Medulla oblongata (tissue), 1 donor: ENCODE measurements around the gene GPD2.

Experiments used
- DNase-seq: peaks from one replicate; pipeline ENCODE4 v3.0.0-alpha.2; 2015; ENCODE audit errors: extremely low spot score

Gene GPD2

DNA sequence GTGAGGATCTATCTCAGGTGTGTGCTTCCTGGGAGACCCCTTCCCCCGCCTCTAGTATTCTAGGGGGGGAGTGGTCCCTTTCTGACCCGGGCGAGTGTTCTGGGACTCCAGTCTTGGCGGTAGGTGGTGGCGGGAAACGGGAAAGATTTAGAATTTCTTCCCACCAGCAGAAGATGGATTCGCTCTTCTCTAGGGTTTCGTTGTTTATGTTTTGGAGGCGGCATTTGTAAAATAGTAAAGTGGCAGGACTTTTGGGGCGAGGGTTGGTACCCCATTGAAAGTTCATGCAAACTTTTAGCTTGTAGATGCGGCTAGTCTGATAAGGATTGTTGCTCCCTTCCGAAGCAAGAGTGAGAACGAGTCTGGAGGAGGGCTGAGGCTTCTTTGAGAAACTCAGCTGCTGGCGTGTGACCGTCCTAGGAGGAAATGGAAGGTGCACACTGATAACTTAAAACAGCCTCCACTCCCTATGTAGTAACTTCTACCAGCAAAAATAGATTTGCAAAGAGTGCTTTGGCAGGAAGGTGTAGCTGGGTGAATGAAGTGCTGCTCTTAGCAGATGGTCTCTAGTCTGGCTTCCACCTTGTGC is 412 bp downstream of the GPD2 start:
- peak; percentile 56 for DNase-seq

DNA sequence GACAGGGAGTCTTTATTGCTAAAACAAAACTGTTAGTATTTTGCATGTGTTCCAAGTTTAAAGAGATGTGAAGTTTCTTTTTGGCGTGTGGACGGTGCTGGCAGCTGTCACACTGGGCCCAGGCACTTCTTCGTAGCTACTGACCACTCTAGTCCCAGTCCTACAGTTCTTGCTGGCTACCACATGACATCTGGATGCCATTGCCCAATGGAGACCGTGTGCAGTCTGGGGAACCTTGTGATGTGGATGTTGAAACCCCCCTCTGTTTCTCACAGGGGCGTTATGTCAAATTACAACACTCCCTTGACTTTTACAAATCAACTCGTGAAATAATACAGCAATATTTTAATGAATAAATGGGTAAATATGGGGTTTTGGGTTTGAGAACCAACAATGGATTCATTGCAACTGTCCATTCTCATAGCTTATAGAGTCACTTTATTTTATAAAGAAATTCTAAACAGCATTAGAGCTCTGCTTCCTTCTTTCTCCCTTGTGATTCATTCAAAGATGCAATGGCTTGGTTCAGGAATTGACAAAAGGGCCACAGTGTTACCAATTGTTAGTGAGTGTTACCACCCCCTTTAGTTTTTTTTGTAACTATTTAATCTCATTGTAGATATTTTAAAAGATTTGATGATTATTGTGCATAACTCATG is 1.2 kb downstream of the GPD2 start:
- DNase-seq = peak; percentile 81

DNA sequence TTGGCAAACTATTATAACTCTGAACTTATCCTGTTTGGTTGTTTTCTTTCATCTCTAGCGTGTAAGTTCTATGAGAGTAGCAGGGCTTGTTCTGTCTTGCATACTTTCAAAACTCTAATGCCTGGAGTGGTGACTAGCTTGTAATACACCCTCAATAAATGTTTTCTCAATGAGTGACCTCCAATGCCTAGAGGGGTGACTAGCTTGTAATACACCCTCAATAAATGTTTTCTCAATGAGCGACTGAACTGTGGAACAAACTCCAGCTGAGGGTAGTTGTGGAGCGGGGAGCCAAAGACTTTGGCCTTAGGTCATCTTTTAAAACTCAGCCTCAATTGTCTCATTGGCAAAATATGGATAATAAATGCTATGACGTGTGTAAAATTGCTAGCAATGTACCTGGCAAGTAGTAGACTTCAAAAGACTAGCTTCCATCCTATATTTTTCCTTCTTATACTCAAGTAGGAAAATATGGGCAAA is 1.8 kb downstream of the GPD2 start:
- no peak for DNase-seq

DNA sequence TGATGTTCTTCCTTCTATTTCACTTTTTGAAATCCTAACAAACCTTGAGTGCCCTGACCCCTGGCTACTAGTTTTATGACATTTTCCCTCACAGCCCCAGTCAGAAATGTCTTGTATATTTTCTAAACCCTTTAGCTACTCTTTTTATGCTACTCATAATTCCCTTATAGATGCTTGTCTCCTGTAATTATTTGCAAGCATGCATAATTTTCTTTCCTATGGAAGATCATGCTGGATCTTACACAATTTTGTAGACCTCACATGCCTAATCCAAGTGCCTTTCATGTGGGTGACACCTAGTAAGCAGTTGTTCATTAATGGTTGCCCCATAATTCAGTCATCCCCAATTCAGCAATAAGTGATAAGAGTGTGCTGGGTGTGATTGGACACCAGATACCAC is 6.9 kb downstream of the GPD2 start:
- no peak for DNase-seq

DNA sequence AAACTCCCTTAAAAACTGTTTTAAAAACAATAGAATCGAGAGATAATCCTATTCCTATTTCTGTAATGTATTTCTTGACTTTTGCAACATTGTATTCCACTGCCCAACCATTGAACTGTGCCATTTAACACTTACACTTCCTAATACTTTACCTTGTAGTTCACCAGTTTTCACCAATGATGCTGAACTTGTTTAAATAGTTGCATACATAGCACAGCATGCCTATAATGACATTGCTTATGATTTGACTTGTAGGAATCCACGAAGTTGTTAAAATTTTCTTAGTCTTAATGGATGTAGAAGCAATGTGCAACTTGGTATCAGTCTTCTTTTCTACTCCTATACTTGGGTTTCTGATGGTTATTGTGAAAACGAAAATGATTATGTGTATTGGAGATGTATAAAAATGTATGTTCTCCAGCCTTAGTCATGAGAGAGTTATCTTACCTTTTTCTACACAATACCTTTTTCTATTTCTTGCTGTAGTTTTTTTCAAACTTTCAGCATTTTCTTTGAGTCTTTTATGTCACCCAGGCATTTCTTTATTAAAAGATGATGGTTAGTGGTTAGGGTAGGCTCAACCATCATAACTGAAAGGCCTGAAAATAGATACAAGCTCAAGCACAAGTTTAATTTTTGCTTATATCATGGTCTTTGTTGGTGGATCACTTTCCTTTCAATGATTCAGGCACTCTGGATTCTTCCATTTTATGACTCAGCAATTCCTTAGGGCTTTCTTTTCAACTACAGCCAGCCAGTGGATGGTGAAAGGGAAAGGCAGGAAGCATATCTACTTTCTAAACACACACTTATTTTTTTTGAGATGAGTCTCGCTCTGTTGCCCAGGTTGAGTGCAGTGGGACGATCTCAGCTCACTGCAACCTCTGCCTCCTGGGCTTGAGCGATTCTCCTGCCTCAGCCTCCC is 9.4 kb downstream of the GPD2 start:
- DNase-seq = peak; percentile 40

DNA sequence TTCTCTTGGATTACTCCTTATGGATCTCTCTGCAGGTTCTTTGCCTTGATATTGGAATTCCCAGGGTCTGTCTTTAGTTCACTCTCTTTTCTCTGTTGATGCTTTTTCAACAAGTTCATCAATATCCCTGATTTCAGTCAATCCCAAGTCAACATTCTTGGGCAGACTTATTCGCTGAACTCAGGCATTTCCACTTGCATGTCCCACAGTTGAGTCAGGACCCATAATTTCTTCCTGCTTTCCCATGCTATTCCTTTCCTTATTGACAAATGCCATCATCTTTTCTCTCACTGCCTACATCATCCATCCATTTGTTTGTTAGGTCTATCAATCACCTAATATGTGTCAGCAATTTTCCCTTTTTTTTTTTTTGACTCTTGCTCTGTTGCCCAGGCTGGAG is 11.6 kb downstream of the GPD2 start:
- DNase-seq = no peak

DNA sequence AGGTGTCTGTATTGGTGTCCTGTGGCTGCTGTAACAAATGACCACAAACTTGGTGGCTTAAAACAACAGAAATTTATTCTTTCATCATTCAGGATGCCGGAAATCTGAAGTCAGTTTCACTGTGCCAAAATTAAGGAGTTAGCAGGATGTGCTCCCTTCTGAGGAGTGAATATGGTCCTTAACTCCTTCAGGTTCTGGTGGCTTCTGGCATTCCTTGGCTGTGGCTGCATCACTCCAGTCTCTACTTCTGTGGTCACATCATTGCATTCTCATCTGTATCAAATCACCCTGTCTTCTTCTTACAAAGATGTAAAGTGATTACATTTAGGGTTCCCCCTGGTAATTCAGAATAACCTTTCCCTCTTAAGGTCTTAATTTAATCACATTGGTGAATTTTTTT is 12.6 kb downstream of the GPD2 start:
- DNase-seq = no peak

DNA sequence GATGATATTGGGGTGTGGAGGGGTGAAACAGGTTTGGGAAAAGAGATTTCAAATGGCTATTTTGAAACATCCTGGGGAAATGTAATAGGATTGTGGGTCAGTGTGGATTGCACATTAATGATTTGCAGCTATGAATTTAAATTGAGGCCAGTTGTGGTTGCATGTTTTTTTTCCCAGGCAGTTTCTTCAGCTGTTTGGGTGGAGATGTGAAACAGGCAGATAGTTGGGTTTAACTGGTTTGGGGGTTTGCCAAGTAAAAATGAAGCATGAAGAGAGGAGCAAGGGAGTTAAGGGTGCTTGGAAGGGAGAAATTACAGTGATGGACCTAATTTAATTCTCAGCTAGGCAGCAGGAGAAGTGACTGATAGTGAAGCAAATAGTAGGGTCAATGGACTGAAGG is 16.8 kb downstream of the GPD2 start:
- no peak for DNase-seq

DNA sequence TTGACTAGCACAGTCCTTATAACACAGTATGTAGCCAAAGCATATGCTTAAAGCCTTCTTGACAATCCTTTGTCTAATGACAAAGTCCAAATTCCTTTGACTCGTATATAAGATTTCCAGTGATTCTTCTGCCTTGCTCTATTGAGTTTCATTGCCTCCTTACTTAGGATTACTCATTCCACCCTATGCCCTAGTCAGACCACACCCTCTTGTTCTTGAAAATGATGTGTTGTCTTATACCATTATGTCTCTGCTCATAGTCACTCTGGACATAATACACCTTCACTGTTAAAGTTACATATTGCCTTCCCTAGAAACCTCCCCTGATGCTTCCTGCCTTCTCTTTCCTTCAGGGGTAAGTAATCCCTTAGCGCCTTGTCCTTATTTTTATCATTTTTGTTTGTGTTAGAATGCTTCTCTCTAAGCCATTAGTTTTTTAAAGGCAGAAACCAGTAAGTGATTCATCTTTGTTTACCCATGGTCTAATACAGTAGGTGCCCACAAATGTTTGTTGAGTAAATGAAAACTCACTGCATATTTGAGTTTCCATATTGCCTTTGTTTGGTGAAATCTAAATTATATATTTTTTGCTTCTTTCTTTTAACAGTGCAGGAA is 19.3 kb downstream of the GPD2 start:
- DNase-seq = no peak

DNA sequence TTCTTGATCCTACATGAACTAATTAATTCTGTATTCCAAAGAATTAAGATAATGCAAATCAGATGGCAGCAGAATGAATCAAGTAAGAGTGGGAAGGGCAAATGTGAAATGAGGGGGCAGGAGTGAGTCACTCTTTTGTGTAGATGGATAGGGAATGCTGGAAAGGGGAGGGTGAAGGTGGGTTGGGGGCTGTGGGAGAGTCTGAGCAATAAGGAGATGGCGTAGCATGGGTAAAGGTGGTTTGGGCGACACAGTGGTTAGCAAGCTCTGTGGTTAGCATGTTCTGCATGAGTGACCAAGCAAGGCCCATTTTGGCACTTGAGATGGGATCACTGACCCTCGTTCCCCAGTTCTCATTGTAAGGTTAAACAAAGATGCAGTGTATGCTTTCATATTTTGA is 20.4 kb downstream of the GPD2 start:
- no peak for DNase-seq

DNA sequence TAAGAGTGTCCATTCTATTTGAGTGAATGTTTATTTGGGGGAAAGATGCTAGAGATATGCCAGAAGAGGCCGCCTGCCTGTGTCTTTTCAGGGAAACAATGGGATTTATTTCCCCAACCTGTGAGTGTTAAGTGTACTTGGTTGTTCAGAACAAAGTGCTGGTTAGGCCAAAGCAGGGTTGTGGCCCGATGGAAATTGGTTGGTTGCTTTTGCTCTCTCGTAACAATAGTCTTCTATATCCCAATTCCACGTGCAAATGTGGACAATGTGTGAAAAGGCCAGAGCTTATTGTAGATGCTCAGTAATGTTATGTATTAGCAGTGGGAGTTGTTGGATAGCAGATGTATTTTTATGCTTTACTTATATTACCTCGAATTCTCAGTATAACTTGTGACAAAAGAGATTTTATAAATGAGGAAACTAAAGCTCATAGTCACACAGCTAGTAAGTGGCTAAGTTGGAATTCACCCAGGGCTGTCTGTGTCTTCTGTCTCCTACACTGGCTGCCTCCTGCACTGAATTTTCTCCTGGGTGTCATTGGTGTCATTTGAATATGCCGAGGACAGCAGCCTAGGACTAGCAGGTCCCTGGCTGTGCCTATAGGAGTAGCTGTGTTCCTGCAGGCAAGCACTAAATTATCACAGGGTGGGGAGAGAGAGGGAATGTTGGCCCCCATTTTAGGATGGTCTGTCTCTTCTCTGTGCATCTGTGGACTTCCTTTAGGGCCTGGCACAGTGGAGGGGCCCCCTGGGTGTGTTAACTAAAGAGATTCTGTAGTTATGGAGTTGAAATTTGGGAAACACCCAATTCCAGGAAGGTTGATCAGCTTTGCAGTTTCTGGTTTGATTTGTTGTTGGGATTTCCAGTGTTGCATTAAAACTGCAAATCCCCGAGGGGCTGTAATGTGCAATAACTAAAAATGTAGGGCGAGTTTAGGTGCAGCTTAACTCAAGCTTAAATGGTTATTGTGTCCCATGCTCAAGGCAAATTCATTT is 21.6 kb downstream of the GPD2 start:
- DNase-seq = peak; percentile 54

DNA sequence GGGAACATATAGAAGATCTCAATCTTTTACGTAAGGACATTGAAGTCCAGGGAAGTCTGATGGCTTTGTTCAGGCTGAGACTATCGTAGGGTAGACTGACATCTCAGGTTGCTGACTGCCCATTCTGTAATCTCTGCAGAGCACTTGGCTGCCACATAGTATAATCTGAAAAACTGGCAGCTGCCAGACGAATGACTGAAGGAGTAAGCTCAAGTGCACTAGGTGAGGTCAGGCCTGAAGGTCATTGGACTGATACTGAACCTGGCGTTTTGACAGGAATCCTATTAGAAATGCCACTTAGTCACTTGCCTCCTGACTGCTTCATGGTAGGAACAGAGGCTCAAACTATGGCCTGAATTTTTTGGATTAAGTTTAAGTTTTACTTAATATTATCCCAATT is 23.5 kb downstream of the GPD2 start:
- DNase-seq = no peak

DNA sequence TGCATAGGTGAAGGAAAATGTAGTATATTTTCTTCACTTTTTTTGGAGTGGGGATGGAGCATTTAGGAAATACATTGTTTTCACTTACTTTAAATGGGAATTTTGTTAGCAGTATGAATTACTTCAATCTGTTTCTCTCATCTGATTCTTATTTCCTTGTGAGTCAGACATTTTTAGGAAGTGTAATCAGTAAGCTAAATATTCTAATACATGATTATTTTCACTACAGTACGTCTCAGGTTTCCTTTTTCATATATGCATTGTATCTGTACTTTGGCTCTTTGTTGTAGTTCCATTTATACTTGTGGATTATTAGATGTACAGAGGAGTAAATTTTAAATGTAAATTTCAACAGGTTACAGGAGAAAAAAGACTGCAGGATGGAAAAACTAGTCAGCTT is 27.9 kb downstream of the GPD2 start:
- DNase-seq = no peak

DNA sequence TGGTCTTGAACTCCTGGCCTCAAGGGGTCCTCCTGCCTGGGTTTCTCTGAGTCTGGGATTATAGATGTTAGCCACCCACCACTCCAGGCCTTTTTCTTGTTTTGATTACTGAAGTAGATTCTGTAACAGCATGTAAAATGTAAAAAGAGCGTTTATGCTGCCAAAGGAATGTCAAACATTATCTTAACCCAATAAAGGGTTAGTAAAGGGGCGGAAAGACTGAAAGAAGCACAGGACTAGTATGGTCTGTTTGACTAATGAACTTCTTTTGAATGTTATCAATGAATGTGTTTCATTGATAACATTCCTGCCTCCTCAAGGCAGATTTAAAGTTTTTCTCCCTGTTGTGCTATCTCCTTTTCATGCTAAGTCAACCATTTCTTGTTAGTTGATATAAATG is 29.4 kb downstream of the GPD2 start:
- no peak for DNase-seq

DNA sequence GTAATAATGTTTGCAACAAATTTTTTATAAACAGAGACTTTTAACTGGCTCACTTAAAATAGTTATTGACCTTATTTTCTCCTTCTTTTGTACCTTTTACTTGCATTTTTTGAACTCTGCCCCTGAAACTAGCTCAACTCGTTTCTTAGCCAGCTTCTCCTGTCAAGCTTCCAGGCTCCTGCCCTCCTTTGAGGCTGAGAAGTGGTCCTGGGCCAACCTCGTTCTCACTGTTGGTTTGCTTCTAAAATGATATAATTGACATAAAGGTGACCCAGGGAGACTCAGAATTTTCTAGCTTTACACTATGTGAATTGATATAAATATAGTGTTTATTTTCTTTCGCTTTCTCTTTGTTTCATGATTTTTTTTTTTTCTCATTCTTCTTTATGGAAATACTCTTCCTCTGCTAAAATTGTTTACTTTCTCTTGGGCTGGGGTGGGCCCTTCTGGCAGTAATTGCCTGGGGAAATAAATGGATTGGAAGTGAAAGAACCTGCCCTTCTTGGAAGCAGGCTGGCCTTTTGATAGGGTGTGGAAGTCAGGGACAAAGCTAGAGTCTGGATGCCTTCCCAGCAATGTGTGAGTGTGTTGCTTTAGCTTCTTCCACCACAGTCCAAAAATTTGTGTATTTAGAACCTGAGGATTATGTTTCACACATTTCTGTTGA is 30.7 kb downstream of the GPD2 start:
- DNase-seq = peak; percentile 81

DNA sequence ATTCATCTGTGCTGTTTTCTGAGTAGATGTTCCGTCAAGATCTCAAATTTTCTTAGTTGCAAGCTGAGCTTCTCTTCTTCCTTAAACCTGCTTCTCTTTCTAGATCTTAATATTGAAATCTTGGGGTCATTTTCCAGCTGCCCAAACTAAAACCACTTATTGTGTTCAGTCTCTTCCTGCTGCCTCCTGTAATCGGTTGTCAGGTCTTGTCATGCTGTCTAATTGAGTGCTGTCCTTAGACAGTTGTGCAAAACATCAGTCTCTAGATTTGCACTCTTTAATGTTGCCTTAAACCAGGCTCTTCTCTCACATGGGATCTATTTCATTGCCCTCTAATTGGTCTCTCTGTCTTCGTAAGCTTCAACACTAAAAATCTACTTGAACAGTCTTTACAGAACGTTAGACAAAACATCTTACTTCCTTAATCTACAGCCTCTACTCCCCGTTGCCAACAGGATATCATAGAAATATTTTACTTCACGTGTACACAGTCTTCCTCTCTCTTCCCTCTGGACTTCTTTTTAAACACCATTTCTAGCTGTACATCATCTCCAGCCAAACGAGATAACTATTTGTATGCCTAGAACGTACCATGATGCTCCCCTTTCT is 34.9 kb downstream of the GPD2 start:
- DNase-seq = no peak

DNA sequence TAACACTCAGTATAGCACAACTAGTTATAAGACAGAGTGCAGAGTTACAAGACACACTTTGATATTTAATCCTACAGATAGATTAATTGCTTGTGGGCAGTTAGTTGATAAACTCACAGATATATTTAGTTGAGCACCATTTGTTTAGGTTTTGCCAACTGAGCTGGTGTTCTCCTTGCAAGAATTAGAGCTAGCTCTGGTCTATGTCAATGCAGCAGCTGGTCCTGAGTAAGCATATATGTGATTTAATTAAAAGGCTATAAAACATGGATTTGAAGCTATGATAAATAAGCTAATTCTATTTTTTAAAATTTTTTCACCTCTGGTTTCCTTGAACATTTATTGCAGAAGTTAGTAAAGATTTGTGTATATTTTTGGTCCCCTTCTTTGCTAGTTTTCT is 35.6 kb downstream of the GPD2 start:
- DNase-seq = no peak

DNA sequence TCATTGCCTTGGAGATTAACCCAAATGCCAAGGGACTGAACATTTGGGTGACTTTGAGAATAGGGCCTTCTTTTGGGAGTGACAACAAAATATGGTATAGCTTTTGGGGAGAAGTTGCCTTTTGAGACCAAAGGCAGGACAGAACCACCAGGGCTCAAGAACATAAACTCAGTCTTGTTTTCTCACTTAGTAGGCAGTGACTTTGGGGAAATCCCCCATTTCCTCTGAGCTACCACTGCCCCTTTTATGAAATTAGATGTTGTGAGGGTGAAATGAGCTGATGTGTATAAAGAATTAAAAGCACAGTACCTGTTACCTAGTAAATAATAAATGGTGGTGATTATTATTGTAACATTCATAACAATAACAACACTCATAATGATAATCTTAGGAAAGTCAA is 36.5 kb downstream of the GPD2 start:
- DNase-seq = no peak

DNA sequence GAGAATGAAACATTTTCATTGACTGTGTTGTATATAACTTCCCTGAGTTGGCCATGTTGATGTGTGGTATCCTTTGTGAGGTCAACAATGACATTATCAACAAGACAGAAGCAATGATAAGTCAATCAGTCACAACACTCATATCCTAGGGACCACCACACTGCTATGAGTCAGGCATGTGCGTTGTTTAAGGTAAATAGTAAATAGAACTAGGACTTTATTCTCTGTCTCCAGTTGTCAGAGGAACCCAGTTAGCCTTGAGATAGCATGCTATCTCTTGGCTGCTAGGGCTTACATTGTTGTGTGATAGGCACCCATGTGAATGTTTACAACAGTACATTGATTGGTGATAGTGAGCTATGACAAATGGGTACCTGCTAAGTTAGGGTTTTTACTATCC is 37.3 kb downstream of the GPD2 start:
- DNase-seq = no peak

DNA sequence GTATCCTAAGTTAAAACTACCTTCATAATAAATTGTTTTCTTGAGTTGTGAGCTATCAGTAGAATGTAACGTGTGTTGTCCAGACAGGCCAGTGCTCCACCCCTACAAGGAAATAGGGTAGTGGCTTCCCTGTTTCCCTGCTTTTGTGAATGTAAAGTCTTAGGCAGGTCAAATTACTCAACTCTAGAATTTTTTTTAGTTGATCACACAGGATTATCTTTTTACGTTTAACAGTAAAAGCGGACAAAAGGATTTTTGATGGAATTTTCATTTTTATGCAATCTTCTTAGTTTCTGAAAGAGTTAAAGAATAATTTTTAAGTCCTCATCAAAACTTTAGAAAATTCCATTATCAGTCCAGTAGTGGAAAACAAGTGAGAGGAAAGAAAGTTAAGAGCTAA is 38.2 kb downstream of the GPD2 start:
- DNase-seq = no peak
